HepG2 (cell line): ENCODE data around the gene SLC43A1. TPM values are rescaled to one million over a fixed set of nuclear protein-coding genes. Genes with fewer than 3 reads are reported as not detected.

ENCODE experiments used
- CBX2 ChIP-seq, 2 experiments: fragments of 200-600 bp in 1 of 2; sonication (generic); formaldehyde crosslinking in 1 of 2; IDR thresholded peaks; 2 replicates each; pipeline versions ENCODE4 v1.7.0 to v1.8.1; 2018 to 2022; ENCODE audit warnings: low read depth in 2 of 2, low read length in 1 of 2, mild to moderate bottlenecking in 1 of 2, missing genetic modification reagents in 1 of 2
- FOSL2 ChIP-seq: sonication (generic); formaldehyde crosslinking; IDR thresholded peaks from 2 replicates; pipeline ENCODE4 v1.4.0; 2020; ENCODE audit warnings: missing genetic modification reagents
- HOMEZ ChIP-seq: IDR thresholded peaks from 2 replicates; pipeline ENCODE4 v1.6.1; 2016; ENCODE audit warnings: low read depth
- IRX3 ChIP-seq: sonication (generic); formaldehyde crosslinking; IDR thresholded peaks from 2 replicates; pipeline ENCODE4 v1.8.1; 2023; ENCODE audit warnings: mild to moderate bottlenecking, low read depth, missing genetic modification reagents, borderline replicate concordance
- KDM3A ChIP-seq: IDR thresholded peaks from 2 replicates; pipeline ENCODE4 v1.6.1; 2018; ENCODE audit warnings: low read depth, missing compliant biosample characterization
- KLF12 ChIP-seq: sonication (generic); formaldehyde crosslinking; IDR thresholded peaks from 2 replicates; pipeline ENCODE4 v1.4.0; 2020; ENCODE audit warnings: missing genetic modification reagents, borderline replicate concordance
- NFKB2 ChIP-seq: sonication (generic); formaldehyde crosslinking; IDR thresholded peaks from 2 replicates; pipeline ENCODE4 v1.4.0; 2020; ENCODE audit warnings: missing genetic modification reagents, borderline replicate concordance
- RXRA ChIP-seq: sonication (generic); formaldehyde crosslinking; IDR thresholded peaks from 2 replicates; pipeline ENCODE4 v1.5.1; 2020; ENCODE audit warnings: missing genetic modification reagents
- SP5 ChIP-seq: IDR thresholded peaks from 2 replicates; pipeline ENCODE4 v1.6.1; 2016; ENCODE audit warnings: low read depth, borderline replicate concordance
- TERF1 ChIP-seq: sonication (generic); formaldehyde crosslinking; IDR thresholded peaks from 2 replicates; pipeline ENCODE4 v1.8.0; 2022; ENCODE audit warnings: mild to moderate bottlenecking, missing genetic modification reagents, moderate library complexity
- ZNF143 ChIP-seq: sonication (generic); formaldehyde crosslinking; IDR thresholded peaks from 2 replicates; pipeline ENCODE4 v1.4.0; 2020; ENCODE audit warnings: missing genetic modification reagents
- ZNF362 ChIP-seq: sonication (generic); formaldehyde crosslinking; IDR thresholded peaks from 2 replicates; pipeline ENCODE4 v1.4.0; 2020; ENCODE audit warnings: missing genetic modification reagents, mild to moderate bottlenecking, borderline replicate concordance
- ZNF44 ChIP-seq: sonication (generic); formaldehyde crosslinking; IDR thresholded peaks from 2 replicates; pipeline ENCODE4 v1.5.1; 2020; ENCODE audit warnings: mild to moderate bottlenecking, missing genetic modification reagents
- ZSCAN9 ChIP-seq: IDR thresholded peaks from 2 replicates; pipeline ENCODE4 v1.6.1; 2016; ENCODE audit warnings: borderline replicate concordance
- polyA plus RNA-seq, 8 experiments: library from polyadenylated mRNA; depleted of rRNA in 3 of 8; stranded (reverse) in 7 of 8; unstranded in 1 of 8; fragments of >200 nt; fragmentation: Illumina TruSeq in 4 of 8; extraction: Trizol in 4 of 8; gene quantifications; 2 replicates each; pipeline versions ENCODE4 v1.2.1 to v1.2.3, GENCODE V29; 2011 to 2016; ENCODE audit warnings: low read depth in 4 of 8, missing spikeins in 1 of 8, mixed read lengths in 1 of 8; ENCODE audit not compliant: insufficient read depth in 1 of 8
- total RNA-seq, 5 experiments: library from RNA; depleted of rRNA; stranded (reverse); fragments of >200 nt; fragmentation: Illumina TruSeq; extraction: Trizol; gene quantifications; 2 replicates each; pipeline ENCODE4 v1.2.3, GENCODE V29; 2016; ENCODE audit warnings: low read depth in 1 of 5
- TF ChIP-seq, protein P1 (sequence below): sonication (generic); formaldehyde crosslinking; IDR thresholded peaks from 2 replicates; pipeline ENCODE4 v1.4.0; 2020; ENCODE audit warnings: missing genetic modification reagents
- TF ChIP-seq, protein P2 (sequence below): sonication (generic); formaldehyde crosslinking; IDR thresholded peaks from 2 replicates; pipeline ENCODE4 v1.4.0; 2020; ENCODE audit warnings: missing genetic modification reagents
- TF ChIP-seq, protein P3 (sequence below): sonication (generic); formaldehyde crosslinking; IDR thresholded peaks from 2 replicates; pipeline ENCODE4 v1.4.0; 2020; ENCODE audit warnings: missing genetic modification reagents

Gene SLC43A1
- total and polyA plus RNA-seq, 2 of the 13 experiments (the other 11 are each of a cell fraction or from before 2014, with no cell fraction given) = 72.3 to 87.6 TPM

DNA sequence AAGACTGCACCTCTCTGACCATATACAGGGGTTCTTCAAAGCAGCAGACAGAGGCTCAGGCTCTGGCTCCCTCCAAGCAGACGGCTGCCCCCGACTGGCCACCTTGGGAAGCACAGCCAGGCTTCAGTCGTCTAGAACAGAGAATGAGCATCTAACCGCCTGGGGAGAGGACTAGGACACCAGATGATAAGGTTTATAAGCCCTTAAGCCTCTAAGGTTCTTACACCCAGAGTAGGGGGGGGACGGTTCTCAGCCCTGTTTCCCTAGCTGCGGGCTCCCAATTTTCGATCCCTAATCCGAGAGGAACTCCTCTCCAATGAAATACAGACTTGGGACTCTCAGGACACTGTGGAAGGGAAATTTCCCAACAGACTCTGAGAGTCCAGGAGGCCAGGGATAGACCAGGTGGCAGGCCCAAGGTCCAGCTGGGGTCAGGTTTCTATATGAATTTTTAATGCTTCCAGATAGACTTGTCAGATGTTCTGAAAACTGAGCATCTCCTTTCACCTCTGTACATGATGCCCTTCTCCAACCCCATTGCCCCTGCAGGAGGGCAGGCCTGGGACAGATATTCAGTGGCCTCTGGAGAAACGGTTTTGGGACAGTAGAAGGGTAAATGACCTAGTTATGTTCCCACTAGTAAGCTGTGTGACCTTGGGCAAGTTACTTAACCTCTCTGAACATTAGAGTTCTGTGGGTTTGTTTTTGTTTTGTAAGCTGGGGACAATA is 34.9 kb downstream of the SLC43A1 start (continued):
- TF ChIP-seq ZSCAN9 (CRISPR knock-in tag) (no peak), NFKB2 (CRISPR knock-in tag) (no peak), TERF1 (CRISPR knock-in tag) (no peak), FOSL2 (CRISPR knock-in tag) (no peak), SP5 (CRISPR knock-in tag) (no peak), IRX3 (CRISPR knock-in tag) (no peak), KDM3A (CRISPR knock-in tag) (no peak), RXRA (no peak), CBX2 (IDR thresholded peaks at IDR 0.05; ENCODE audit: low read depth, low read length) (no peak), CBX2 (CRISPR knock-in tag; IDR thresholded peaks at IDR 0.05; ENCODE audit: low read depth) (no peak), ZNF143 (CRISPR knock-in tag) (no peak), KLF12 (CRISPR knock-in tag) (no peak; the same call in 1 of the 2 replicates), ZNF44 (no peak), ZNF362 (CRISPR knock-in tag) (no peak), HOMEZ (CRISPR knock-in tag) (no peak)
- TF ChIP-seq, protein P1, sequence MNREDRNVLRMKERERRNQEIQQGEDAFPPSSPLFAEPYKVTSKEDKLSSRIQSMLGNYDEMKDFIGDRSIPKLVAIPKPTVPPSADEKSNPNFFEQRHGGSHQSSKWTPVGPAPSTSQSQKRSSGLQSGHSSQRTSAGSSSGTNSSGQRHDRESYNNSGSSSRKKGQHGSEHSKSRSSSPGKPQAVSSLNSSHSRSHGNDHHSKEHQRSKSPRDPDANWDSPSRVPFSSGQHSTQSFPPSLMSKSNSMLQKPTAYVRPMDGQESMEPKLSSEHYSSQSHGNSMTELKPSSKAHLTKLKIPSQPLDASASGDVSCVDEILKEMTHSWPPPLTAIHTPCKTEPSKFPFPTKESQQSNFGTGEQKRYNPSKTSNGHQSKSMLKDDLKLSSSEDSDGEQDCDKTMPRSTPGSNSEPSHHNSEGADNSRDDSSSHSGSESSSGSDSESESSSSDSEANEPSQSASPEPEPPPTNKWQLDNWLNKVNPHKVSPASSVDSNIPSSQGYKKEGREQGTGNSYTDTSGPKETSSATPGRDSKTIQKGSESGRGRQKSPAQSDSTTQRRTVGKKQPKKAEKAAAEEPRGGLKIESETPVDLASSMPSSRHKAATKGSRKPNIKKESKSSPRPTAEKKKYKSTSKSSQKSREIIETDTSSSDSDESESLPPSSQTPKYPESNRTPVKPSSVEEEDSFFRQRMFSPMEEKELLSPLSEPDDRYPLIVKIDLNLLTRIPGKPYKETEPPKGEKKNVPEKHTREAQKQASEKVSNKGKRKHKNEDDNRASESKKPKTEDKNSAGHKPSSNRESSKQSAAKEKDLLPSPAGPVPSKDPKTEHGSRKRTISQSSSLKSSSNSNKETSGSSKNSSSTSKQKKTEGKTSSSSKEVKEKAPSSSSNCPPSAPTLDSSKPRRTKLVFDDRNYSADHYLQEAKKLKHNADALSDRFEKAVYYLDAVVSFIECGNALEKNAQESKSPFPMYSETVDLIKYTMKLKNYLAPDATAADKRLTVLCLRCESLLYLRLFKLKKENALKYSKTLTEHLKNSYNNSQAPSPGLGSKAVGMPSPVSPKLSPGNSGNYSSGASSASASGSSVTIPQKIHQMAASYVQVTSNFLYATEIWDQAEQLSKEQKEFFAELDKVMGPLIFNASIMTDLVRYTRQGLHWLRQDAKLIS (CRISPR knock-in tag) = no peak
- TF ChIP-seq, protein P2, sequence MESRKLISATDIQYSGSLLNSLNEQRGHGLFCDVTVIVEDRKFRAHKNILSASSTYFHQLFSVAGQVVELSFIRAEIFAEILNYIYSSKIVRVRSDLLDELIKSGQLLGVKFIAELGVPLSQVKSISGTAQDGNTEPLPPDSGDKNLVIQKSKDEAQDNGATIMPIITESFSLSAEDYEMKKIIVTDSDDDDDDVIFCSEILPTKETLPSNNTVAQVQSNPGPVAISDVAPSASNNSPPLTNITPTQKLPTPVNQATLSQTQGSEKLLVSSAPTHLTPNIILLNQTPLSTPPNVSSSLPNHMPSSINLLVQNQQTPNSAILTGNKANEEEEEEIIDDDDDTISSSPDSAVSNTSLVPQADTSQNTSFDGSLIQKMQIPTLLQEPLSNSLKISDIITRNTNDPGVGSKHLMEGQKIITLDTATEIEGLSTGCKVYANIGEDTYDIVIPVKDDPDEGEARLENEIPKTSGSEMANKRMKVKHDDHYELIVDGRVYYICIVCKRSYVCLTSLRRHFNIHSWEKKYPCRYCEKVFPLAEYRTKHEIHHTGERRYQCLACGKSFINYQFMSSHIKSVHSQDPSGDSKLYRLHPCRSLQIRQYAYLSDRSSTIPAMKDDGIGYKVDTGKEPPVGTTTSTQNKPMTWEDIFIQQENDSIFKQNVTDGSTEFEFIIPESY (CRISPR knock-in tag) = 0 out of 2 replicates have a peak, but pooled peaks have one; percentile 35
- TF ChIP-seq, protein P3, sequence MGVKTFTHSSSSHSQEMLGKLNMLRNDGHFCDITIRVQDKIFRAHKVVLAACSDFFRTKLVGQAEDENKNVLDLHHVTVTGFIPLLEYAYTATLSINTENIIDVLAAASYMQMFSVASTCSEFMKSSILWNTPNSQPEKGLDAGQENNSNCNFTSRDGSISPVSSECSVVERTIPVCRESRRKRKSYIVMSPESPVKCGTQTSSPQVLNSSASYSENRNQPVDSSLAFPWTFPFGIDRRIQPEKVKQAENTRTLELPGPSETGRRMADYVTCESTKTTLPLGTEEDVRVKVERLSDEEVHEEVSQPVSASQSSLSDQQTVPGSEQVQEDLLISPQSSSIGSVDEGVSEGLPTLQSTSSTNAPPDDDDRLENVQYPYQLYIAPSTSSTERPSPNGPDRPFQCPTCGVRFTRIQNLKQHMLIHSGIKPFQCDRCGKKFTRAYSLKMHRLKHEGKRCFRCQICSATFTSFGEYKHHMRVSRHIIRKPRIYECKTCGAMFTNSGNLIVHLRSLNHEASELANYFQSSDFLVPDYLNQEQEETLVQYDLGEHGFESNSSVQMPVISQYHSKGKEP (CRISPR knock-in tag) = no peak
